ENCODE measurements around the gene NCOA3. TPM values are rescaled to one million over a fixed set of nuclear protein-coding genes. Genes with fewer than 3 reads are reported as not detected.

NCOA3 gene
- total RNA-seq, 3 donors from 2014 or later: 22.8 to 28.8 (median 24.7) TPM

GRCh38 chr20:47484303-47484702 lies 17.4 kb upstream of the NCOA3 start:
- intact Hi-C loops (cut with DNase I, micrococcal nuclease): no loop called here
- DNase-seq (no peak), ATAC-seq (no peak)
- TF ChIP-seq CTCF (IDR thresholded peaks at IDR 0.05): no peak
- no peak overlapping the region for H3K4me3 ChIP-seq
- H3K36me3 ChIP-seq (ENCODE audit: low read depth): no peaks in the 10 kb centered on the region
- no peaks in the 10 kb centered on the region for H3K9me3 ChIP-seq
- H3K4me1 ChIP-seq (ENCODE audit: low read depth): no peaks in the 10 kb centered on the region

GRCh38 chr20:47487175-47487917 lies 14.3 kb upstream of the NCOA3 start:
- no peak for TF ChIP-seq CTCF (IDR thresholded peaks at IDR 0.05)
- Histone ChIP-seq H3K9me3 (no peaks in the 10 kb centered on the region), H3K4me1 (ENCODE audit: low read depth) (no peaks in the 10 kb centered on the region), H3K36me3 (ENCODE audit: low read depth) (no peaks in the 10 kb centered on the region), H3K4me3 (no peak overlapping the region)
- intact Hi-C loops (cut with DNase I, micrococcal nuclease): no loop called here
- DNase-seq (peak in 1 of 3 donors; percentile 21), ATAC-seq (peak; percentile 82)

- no peak overlapping the region for H3K4me3 ChIP-seq
- intact Hi-C loops (cut with DNase I, micrococcal nuclease): no loop called here
- ATAC-seq: no peak
- no peaks in the 10 kb centered on the region for H3K36me3 ChIP-seq (ENCODE audit: low read depth)
- no peaks in the 10 kb centered on the region for H3K9me3 ChIP-seq
- TF ChIP-seq CTCF (IDR thresholded peaks at IDR 0.05): no peak
- peak in 1 of 3 donors; percentile 47 for DNase-seq
- H3K4me1 ChIP-seq (ENCODE audit: low read depth): peaks cover 18% of the 10 kb centered on the region
Observed at GRCh38 chr20:47489448-47489872, 12.2 kb upstream of the NCOA3 start.

- Histone ChIP-seq H3K36me3 (ENCODE audit: low read depth) (no peaks in the 10 kb centered on the region), H3K9me3 (no peaks in the 10 kb centered on the region), H3K4me1 (ENCODE audit: low read depth) (peaks cover 18% of the 10 kb centered on the region), H3K4me3 (no peak overlapping the region)
- DNase-seq (no peak), ATAC-seq (no peak)
- intact Hi-C loops (cut with DNase I, micrococcal nuclease): no loop called here
- no peak for TF ChIP-seq CTCF (IDR thresholded peaks at IDR 0.05)
Observed at GRCh38 chr20:47490795-47491194, 10.9 kb upstream of the NCOA3 start.

GRCh38 chr20:47492284-47492683 lies 9.4 kb upstream of the NCOA3 start:
- Histone ChIP-seq H3K4me3 (no peak overlapping the region), H3K36me3 (ENCODE audit: low read depth) (no peaks in the 10 kb centered on the region), H3K9me3 (no peaks in the 10 kb centered on the region), H3K4me1 (ENCODE audit: low read depth) (peaks cover 18% of the 10 kb centered on the region)
- intact Hi-C loops (cut with DNase I, micrococcal nuclease): no loop called here
- TF ChIP-seq CTCF (IDR thresholded peaks at IDR 0.05): no peak
- no peak for ATAC-seq
- DNase-seq: no peak

Data from mucosa of descending colon (tissue), 3 donors.